ENCODE measurements around the gene YBX2. TPM values are rescaled to one million over a fixed set of nuclear protein-coding genes. Genes with fewer than 3 reads are reported as not detected.

YBX2 gene
- total RNA-seq, 2 donors from 2014 or later: 0.15 to 0.26 TPM

DNA sequence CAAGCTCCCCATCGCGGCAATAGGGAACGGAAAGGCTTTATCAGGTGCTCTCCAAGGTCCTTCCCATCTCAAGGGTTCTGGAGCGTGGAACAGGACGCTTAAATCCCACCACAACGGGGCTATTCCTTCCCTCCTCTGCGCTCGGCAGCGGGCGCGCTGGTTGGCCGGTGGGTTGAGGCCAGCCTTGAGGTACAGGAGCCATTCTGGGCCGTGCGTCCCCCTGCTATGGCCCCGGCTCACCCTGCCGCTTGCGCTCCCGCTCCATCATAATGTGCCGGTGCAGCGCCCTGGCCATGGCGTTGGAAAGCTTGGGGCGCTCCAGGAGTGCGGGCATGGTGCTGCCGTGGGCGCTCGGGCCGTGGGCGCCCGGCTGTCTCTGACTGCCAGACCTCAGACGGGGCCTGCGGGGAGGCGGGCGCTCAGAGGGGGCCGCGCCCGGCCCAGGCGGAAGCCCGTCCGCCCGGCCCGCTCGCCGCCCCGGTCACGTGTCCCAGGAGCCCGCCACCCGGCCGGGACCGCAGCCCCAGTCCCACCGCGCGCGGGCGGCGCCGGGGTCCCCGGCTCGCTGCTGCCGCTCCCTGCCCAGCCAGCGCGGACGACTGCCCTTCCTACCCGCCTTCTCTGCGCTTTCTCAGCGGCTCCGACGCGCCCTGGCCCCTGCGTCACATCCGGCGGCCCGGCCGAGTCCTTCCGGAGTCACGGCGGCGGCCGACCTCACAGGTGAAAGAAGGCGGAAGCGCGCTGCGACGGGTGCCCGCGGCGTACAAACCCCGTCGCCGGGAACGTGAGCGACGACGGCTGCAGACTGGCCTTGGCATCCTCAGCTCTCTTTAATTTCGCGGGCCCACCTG, 20.5 kb upstream of the YBX2 start, which contains the start of gene GPS2:
GPS2 (minus strand) TSS at position 642 of the 851 bp plus-strand sequence; CDS start at position 334, 308 bp downstream.
- Mint-ChIP-seq H3K27me3 (no peaks in the 10 kb centered on the region), H3K27ac (peak within 1 kb of the TSS; percentile 86), H3K9me3 (no peaks in the 10 kb centered on the region), H3K4me3 (peak within 1 kb of the TSS; percentile 95), H3K4me1 (peaks cover 30% of the 10 kb centered on the region), H3K36me3 (ENCODE audit: low read depth) (peaks cover 87% of the 10 kb centered on the region)
- ATAC-seq (replicated peaks): peak; percentile 97

DNA sequence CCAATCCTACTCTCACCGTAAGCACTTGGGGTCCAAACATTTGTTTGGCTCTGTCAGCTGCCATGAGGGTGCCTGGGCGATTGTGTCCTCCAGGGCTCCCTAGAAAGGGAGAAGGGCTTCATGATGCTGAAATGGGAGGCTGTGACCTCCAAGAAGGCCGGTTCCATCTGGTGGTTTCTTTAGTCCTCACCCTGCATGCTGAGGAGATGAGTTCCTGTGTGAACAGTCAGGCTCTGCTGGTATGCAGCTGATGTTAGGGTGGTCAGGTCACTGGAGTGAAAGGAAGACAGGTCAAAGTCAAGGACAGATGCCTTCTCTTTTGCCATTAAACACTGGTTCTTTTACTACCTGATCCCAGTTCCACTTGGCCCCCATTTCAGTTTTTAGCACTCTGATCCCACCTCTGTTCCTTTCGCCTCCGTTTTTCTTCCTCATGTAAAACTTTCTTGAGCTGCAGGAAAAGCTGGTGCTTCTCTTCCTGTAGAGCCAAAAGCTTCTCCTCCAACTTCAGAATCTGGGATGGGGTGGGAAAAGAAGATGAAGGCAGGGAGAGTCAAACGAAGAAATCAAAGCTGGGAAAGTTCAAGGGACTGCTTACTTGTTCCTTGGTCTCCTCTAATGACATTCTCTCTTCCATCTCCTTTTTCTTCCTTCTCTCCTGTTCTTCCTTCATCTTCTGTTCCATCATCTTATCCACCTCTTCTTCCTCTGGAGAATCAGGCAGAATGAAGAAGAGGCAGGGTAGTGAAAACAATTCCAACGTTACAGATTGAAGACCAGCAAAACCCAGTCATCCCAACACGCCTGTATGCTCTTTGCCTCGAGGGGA, 19.7 kb upstream of the YBX2 start:
- peak overlapping the region; percentile 86 for H3K27ac Mint-ChIP-seq
- no peak for ATAC-seq (replicated peaks)
- peaks cover 90% of the 10 kb centered on the region for H3K36me3 Mint-ChIP-seq (ENCODE audit: low read depth)

DNA sequence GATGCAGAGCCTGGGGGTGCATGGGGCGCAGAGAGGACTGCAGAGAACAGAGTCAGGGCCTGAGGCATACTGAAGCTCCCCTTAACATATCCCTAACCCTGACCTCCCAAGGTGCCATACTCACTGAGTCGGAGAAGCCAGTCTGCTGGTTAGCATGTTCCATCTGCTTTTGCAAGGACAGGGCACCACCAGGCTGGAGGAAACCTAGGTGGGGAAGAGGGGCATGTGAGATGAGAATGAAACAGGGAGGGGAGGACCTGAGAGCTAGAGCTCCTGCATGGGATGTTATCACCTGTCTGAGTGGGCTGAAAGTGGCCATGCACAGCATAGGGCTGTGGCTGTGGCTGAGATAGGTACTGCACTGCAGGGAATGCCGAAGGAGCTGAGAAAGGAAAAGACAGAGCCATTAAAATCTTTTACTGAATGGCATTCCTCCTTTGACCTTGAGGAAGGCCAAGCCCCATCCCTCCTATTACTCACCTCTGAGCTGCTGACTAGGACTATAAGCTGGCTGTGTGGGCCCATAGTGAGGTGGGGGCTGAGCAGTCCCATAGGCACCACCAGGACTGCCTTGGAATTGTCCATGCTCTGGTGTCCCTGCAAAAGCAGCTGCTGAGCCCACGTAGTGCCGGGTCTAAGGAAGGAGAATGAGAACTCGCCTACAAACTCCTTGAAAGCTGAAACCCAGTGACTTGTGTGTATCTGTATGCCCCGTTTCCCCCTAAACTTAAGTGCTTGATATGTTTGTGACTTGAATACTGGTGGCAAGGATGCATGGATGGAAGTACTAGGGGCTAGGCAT, 18.9 kb upstream of the YBX2 start:
- no peak for ATAC-seq (replicated peaks)
- Mint-ChIP-seq H3K36me3 (ENCODE audit: low read depth) (peaks cover 90% of the 10 kb centered on the region), H3K4me1 (peaks cover 44% of the 10 kb centered on the region), H3K27me3 (no peaks in the 10 kb centered on the region), H3K9me3 (no peaks in the 10 kb centered on the region), H3K27ac (peak overlapping the region; percentile 58), H3K4me3 (peak overlapping the region; percentile 95)

More for the DNA sequence above, 19.7 kb upstream of the YBX2 start:
- H3K4me3 Mint-ChIP-seq: peak overlapping the region; percentile 95
- H3K27me3 Mint-ChIP-seq: no peaks in the 10 kb centered on the region
- no peaks in the 10 kb centered on the region for H3K9me3 Mint-ChIP-seq
- peaks cover 38% of the 10 kb centered on the region for H3K4me1 Mint-ChIP-seq

DNA sequence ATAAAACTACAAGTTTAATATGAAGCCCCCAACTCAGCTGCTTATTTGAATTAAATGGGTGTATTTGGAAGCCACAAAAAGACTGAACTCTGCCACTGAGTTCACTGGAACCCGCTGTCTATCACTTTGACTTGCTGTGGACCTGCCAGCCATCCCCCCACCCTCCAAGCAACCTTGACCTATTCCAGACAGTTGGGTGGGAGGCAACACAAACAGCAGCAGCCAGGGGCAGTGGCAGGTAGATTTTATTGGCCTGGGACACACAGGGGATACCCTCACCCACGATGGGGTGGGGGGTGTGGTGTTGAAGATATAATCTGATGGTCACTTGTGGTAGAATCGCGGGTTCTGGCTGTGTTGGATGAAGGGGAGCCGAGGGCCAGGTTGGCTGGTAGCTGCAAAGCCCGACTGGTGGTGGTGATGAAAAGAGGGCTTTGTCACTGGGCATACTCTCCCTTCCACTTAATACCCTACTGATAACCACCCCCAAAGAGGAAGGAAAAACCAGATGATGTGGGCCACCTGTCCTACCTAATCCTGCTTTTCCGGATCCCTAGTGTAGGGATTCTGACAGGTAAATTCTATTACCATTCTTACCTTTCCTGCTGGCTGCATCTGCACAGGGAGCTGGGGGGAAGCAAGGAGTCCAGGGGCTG, 18.1 kb upstream of the YBX2 start:
- H3K36me3 Mint-ChIP-seq (ENCODE audit: low read depth): peaks cover 87% of the 10 kb centered on the region
- no peak for ATAC-seq (replicated peaks)
- no peaks in the 10 kb centered on the region for H3K9me3 Mint-ChIP-seq
- H3K27me3 Mint-ChIP-seq: no peaks in the 10 kb centered on the region
- H3K27ac Mint-ChIP-seq: peak overlapping the region; percentile 58
- H3K4me1 Mint-ChIP-seq: peaks cover 44% of the 10 kb centered on the region
- peak overlapping the region; percentile 95 for H3K4me3 Mint-ChIP-seq

DNA sequence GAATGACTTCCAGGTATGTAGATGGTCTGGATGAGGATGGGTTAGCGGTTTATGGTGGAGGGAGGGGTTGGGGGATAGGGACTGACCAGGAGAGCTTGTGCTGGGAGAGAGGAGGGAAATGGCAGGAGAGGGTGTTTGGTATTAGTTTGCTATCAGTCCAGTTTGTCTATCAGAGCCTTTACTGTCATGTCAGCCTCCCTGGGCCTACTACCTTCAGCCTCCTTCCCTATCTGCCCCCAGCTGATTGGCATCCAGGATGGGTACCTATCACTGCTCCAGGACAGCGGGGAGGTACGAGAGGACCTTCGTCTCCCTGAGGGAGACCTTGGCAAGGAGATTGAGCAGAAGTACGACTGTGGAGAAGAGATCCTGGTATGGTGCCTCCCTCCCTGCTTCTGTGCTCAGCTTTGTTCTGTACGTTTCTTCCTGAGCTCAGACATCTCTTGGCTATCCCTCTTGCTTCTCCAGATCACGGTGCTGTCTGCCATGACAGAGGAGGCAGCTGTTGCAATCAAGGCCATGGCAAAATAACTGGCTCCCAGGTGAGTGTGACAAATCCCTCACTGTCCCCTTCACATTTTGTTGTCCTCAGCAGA, 16.8 kb upstream of the YBX2 start:
- ATAC-seq (replicated peaks): no peak
- Mint-ChIP-seq H3K36me3 (ENCODE audit: low read depth) (peaks cover 87% of the 10 kb centered on the region), H3K27me3 (no peaks in the 10 kb centered on the region), H3K4me3 (peak overlapping the region; percentile 95), H3K4me1 (peaks cover 44% of the 10 kb centered on the region), H3K27ac (peak overlapping the region; percentile 97), H3K9me3 (no peaks in the 10 kb centered on the region)

DNA sequence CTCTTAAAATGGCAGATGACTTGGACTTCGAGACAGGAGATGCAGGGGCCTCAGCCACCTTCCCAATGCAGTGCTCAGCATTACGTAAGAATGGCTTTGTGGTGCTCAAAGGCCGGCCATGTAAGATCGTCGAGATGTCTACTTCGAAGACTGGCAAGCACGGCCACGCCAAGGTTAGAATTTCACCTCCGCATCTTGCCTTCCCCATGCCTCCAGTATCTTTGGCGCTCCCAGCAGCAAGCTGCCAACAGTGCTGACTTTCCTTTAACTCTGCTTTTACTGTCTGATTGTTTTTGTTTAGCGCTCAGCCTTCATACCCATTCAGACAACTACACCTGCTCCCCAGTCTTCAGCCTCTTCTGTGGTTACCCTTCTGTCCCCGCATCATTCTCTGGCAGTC, 15.2 kb upstream of the YBX2 start:
- ATAC-seq (replicated peaks): no peak
- Mint-ChIP-seq H3K36me3 (ENCODE audit: low read depth) (peaks cover 75% of the 10 kb centered on the region), H3K9me3 (no peaks in the 10 kb centered on the region), H3K4me1 (peaks cover 44% of the 10 kb centered on the region), H3K27ac (peak overlapping the region; percentile 97), H3K4me3 (peak overlapping the region; percentile 95), H3K27me3 (no peaks in the 10 kb centered on the region)

DNA sequence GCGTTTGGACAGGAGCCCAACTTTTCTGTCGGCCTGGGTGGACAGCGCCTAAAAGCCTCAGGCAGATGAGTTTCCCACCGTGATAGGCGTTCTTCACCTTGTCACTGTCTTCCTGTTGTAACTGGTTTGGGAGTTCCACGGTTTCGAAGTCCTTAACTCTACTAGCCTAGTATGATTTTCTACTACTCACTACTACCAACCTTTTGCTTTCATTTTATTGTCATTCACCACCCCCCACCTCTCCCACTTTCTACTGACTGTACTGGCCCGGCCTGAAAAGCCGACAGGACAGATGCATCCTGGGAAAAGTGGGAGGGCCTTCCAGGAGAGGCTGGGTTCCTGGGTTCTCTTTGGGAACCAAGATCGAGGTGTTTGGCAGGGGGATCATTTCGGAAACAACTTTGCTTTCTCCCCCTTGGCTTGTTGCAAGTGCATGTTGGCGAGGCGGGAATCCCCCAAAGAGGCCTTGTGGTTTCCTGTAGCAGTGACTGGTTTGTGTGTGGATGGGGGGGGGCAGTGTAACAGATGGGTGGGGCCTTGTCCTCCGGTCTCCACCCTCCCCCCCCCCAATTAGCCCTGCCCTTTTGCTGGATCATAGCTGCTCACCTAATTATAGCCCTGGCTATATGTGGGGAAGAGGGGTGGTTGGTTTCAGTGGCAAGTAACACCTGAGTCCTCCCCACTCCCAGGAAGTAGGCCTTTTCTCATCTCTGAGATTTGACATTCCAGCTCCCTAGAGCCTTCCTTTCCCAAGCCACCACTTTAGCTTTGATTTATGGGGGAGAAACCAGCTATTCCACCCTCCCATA, 14.4 kb upstream of the YBX2 start:
- ATAC-seq (replicated peaks): peak; percentile 55
- Mint-ChIP-seq H3K4me3 (peak overlapping the region; percentile 95), H3K36me3 (ENCODE audit: low read depth) (peaks cover 67% of the 10 kb centered on the region), H3K4me1 (peaks cover 39% of the 10 kb centered on the region), H3K27ac (peak overlapping the region; percentile 97), H3K27me3 (no peaks in the 10 kb centered on the region), H3K9me3 (no peaks in the 10 kb centered on the region)

DNA sequence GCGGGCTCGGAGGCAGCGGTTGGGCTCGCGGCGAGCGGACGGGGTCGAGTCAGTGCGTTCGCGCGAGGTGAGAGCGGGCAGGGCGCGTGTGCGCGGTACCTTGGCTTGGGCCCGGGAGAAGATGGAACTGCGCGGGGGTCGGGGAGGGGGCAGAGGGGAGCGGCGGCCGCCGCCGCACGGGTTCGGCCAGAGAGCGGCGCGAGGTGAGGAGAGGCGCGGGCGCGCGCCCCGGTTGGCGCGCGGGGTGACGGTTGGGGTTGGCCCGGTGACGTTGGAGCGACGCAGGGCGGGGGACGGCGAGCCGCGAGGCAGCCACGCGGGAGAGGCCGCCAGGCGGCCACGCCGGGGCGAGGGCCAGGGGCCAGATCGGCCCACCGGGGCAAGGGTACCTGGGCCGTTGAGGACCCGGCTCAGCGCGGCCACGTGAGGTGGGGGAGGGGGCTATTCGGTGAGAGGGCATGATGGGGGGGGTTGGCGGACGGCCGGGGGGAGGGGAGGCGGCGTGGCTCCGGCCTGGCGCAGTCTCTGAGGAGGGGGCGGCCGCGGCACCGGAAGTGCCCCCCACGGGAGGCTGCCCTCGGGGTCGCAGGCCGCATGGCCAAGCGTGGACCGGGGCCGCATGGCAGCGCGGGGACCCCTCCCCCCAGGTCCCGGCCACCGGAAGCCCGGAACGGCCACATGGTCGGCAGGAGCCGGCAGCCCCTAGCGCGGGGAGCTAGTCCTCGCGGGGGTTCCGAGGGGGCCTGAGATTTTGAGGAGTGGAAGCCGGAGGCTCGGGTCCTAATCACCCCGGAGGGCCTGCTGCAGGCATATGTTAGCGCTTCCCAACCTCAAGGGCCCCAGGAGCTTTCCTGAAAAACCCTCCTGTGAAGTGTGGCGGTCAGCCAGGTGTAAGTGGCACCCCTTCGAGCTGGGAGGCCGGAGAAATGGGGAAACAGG, 13.5 kb upstream of the YBX2 start:
- ATAC-seq (replicated peaks): peak; percentile 4
- H3K9me3 Mint-ChIP-seq: no peaks in the 10 kb centered on the region
- H3K27ac Mint-ChIP-seq: peak overlapping the region; percentile 97
- H3K4me1 Mint-ChIP-seq: peaks cover 38% of the 10 kb centered on the region
- H3K27me3 Mint-ChIP-seq: no peaks in the 10 kb centered on the region
- H3K4me3 Mint-ChIP-seq: peak overlapping the region; percentile 95
- H3K36me3 Mint-ChIP-seq (ENCODE audit: low read depth): peaks cover 59% of the 10 kb centered on the region

DNA sequence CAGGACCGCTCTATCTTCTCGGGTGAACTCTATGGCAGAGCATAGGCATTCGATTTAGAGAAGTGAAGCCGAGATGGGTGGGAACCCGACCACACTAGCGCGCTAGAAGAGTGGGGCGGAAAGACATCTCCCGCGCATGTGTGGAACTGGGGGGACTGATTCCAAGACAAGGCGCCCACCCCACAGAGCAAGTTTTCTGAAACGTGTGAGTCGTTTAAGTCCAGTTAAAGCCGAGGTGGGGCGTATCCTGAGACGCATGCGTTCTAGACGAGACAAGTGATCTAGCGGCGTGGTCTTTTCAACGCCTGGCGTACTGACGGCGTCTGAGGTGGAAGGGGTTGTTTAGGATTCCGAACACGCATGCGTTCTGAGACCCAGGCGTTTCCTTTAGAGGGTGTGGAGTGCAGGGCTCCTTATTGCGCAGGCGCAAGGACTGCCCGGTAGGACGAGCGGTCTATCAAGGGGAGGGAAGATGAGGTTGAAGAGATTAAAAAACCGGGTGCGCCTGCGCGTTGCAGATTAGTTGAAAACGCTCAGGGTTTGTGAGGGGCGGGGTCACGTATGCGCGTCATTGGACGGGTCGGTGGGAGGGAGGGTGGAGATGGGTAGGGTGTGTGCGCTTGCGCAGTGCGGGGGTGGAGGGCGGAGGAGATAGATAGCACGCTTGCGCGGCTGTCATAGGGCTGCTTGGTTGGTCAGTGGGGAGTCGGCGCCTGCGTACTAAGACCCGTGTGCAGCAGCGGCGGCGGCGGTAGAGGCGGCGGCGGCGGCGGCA, 12.7 kb upstream of the YBX2 start, which contains the start of gene EIF5A:
EIF5A (plus strand) TSS at position 718 of the 775 bp plus-strand sequence. CDS start 2,008 bp downstream, outside the sequence.
- Mint-ChIP-seq H3K27ac (peak within 1 kb of the TSS; percentile 97), H3K4me1 (peaks cover 31% of the 10 kb centered on the region), H3K36me3 (ENCODE audit: low read depth) (peaks cover 50% of the 10 kb centered on the region), H3K9me3 (no peaks in the 10 kb centered on the region), H3K27me3 (no peaks in the 10 kb centered on the region), H3K4me3 (peak within 1 kb of the TSS; percentile 95)
- ATAC-seq (replicated peaks): peak; percentile 79

DNA sequence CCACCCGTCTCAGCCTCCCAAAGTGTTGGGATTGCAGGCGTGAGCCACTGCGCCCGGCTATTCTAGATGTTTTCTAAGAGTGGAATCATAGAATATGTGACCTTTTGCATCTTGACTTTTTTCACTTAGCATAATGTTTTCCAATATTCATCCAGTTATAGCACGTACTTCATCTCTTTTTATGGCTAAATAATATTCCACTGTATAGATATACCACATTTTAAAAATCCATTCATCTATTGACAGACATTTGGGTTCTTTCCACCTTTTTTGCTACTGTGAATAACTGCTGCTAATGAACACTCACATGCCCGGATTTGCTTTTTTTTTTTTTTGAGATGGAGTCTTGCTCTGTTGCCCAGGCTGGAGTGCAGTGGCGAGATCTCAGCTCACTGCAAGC, 9.7 kb upstream of the YBX2 start:
- Mint-ChIP-seq H3K9me3 (no peaks in the 10 kb centered on the region), H3K27me3 (no peaks in the 10 kb centered on the region), H3K36me3 (ENCODE audit: low read depth) (peaks cover 21% of the 10 kb centered on the region), H3K4me3 (no peak overlapping the region), H3K27ac (no peak overlapping the region), H3K4me1 (peaks cover 6% of the 10 kb centered on the region)
- ATAC-seq (replicated peaks): no peak

DNA sequence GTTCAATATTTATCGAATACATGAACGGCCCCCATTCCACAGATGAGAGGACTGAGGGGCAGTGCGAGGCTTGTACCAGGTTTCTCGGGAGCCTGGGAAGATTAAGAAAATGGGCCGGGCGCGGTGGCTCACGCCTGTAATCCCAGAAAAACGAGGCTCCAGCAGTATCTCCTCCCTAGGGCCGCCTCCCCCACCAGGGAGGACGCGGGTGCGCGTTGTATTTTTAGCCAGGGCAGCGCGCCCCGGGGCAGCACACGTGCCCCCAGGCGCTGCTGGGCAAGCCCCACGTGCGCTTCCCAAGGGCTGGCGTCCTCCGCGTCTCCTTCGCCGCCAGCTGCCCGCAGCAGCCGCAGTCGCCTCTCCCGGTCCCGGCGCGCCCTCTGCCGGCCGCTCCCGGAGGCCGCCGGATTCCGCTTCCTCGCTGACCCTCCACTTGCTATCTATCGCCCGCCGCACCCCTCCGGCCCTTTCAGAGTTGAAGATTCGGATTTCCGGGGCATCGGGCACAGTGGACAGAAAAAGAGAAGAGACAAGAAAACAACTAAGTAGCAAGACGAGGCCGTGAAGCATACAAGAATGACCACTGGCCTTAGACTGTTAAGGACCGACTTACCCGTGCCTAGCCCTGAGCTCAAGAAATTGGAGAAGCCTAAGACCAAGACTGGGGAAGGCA, 1.9 kb upstream of the YBX2 start:
- H3K27ac Mint-ChIP-seq: no peak overlapping the region
- H3K4me3 Mint-ChIP-seq: peak overlapping the region; percentile 80
- peaks cover 5% of the 10 kb centered on the region for H3K4me1 Mint-ChIP-seq
- H3K27me3 Mint-ChIP-seq: peaks cover 16% of the 10 kb centered on the region
- peak; percentile 76 for ATAC-seq (replicated peaks)
- no peaks in the 10 kb centered on the region for H3K9me3 Mint-ChIP-seq
- H3K36me3 Mint-ChIP-seq (ENCODE audit: low read depth): no peaks in the 10 kb centered on the region
